Measurements from ENCODE around the gene FUT2. TPM values are rescaled to one million over a fixed set of nuclear protein-coding genes. Genes with fewer than 3 reads are reported as not detected.

FUT2 gene
- total and polyA plus RNA-seq, 2 of the 13 experiments (the other 11 are each of a cell fraction or from before 2014, with no cell fraction given) = 0.07 TPM; not detected in 1

DNA sequence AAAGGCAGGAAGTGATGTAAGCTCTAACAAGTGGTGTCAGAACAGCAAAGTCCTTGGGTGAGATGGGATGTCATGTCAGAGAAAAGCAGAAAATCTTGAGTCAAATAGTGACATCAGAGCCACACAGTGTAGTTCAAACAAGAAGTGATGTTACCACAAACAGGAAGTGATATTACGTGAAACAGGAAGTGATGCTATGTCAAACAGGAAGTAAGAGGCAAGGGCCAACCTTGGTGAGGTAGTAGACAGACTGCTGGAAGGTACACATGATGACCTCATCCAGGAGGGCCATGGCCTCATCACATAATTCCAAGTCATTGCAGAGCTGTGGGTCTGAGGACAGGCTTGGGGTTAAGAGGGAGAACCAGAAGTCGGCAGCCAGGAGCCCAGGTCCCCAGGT lies 30.8 kb downstream of the FUT2 start:
- TF ChIP-seq CREB1 (IDR thresholded peaks at IDR 0.05) (peak; percentile 77), CREB1 (CRISPR knock-in tag; IDR thresholded peaks at IDR 0.05) (peak; percentile 47; the same call in 1 of the 2 replicates), GABPB1 (CRISPR knock-in tag; IDR thresholded peaks at IDR 0.05) (peak; percentile 73), ZNF792 (CRISPR knock-in tag; IDR thresholded peaks at IDR 0.05) (no peak), ZBTB21 (CRISPR knock-in tag; IDR thresholded peaks at IDR 0.05) (peak; percentile 93), GABPA (IDR thresholded peaks at IDR 0.05; ENCODE audit: low read depth, low read length) (peak; percentile 50), GABPA (CRISPR knock-in tag; IDR thresholded peaks at IDR 0.05; ENCODE audit: low read depth) (peak; percentile 80), ATF7 (IDR thresholded peaks at IDR 0.05) (peak; percentile 83), ATF7 (CRISPR knock-in tag; IDR thresholded peaks at IDR 0.05) (no peak)
- TF ChIP-seq, protein P1, sequence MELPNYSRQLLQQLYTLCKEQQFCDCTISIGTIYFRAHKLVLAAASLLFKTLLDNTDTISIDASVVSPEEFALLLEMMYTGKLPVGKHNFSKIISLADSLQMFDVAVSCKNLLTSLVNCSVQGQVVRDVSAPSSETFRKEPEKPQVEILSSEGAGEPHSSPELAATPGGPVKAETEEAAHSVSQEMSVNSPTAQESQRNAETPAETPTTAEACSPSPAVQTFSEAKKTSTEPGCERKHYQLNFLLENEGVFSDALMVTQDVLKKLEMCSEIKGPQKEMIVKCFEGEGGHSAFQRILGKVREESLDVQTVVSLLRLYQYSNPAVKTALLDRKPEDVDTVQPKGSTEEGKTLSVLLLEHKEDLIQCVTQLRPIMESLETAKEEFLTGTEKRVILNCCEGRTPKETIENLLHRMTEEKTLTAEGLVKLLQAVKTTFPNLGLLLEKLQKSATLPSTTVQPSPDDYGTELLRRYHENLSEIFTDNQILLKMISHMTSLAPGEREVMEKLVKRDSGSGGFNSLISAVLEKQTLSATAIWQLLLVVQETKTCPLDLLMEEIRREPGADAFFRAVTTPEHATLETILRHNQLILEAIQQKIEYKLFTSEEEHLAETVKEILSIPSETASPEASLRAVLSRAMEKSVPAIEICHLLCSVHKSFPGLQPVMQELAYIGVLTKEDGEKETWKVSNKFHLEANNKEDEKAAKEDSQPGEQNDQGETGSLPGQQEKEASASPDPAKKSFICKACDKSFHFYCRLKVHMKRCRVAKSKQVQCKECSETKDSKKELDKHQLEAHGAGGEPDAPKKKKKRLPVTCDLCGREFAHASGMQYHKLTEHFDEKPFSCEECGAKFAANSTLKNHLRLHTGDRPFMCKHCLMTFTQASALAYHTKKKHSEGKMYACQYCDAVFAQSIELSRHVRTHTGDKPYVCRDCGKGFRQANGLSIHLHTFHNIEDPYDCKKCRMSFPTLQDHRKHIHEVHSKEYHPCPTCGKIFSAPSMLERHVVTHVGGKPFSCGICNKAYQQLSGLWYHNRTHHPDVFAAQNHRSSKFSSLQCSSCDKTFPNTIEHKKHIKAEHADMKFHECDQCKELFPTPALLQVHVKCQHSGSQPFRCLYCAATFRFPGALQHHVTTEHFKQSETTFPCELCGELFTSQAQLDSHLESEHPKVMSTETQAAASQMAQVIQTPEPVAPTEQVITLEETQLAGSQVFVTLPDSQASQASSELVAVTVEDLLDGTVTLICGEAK (IDR thresholded peaks at IDR 0.05) = peak; percentile 39; the same call in 1 of the 2 replicates
- TF ChIP-seq, protein P1 (CRISPR knock-in tag; IDR thresholded peaks at IDR 0.05) = no peak
- TF ChIP-seq, protein P2, sequence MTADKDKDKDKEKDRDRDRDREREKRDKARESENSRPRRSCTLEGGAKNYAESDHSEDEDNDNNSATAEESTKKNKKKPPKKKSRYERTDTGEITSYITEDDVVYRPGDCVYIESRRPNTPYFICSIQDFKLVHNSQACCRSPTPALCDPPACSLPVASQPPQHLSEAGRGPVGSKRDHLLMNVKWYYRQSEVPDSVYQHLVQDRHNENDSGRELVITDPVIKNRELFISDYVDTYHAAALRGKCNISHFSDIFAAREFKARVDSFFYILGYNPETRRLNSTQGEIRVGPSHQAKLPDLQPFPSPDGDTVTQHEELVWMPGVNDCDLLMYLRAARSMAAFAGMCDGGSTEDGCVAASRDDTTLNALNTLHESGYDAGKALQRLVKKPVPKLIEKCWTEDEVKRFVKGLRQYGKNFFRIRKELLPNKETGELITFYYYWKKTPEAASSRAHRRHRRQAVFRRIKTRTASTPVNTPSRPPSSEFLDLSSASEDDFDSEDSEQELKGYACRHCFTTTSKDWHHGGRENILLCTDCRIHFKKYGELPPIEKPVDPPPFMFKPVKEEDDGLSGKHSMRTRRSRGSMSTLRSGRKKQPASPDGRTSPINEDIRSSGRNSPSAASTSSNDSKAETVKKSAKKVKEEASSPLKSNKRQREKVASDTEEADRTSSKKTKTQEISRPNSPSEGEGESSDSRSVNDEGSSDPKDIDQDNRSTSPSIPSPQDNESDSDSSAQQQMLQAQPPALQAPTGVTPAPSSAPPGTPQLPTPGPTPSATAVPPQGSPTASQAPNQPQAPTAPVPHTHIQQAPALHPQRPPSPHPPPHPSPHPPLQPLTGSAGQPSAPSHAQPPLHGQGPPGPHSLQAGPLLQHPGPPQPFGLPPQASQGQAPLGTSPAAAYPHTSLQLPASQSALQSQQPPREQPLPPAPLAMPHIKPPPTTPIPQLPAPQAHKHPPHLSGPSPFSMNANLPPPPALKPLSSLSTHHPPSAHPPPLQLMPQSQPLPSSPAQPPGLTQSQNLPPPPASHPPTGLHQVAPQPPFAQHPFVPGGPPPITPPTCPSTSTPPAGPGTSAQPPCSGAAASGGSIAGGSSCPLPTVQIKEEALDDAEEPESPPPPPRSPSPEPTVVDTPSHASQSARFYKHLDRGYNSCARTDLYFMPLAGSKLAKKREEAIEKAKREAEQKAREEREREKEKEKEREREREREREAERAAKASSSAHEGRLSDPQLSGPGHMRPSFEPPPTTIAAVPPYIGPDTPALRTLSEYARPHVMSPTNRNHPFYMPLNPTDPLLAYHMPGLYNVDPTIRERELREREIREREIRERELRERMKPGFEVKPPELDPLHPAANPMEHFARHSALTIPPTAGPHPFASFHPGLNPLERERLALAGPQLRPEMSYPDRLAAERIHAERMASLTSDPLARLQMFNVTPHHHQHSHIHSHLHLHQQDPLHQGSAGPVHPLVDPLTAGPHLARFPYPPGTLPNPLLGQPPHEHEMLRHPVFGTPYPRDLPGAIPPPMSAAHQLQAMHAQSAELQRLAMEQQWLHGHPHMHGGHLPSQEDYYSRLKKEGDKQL (CRISPR knock-in tag; IDR thresholded peaks at IDR 0.05; ENCODE audit: low read depth) = no peak
- no peak overlapping the region for H3K9ac ChIP-seq (ENCODE audit: insufficient read depth, low read depth, low read length)
- ChIA-PET CTCF (ENCODE audit: low intra/inter-chr PET ratio, low total read pairs) (no interaction called here), POLR2A (interaction anchor here (1.6 kb wide), 1 partner anchor 12 kb away, joined by 6 read pairs; no protein-coding TSS in a partner anchor)
- DNase-seq (ENCODE audit: low spot score) = no peak
- no peak overlapping the region for H2AFZ ChIP-seq (ENCODE audit: low read length)
- peaks cover 15% of the 10 kb centered on the region for H3K4me1 ChIP-seq (ENCODE audit: insufficient read depth, low read length)
- H4K20me1 ChIP-seq (ENCODE audit: insufficient read depth, low read length) = no peaks in the 10 kb centered on the region
- no peak overlapping the region for H3K4me3 ChIP-seq (replicated peaks in 1 of 3; ENCODE audit: insufficient read depth in 1 of 3, low read depth in 2 of 3, low read length in 3 of 3)
- H3K27me3 ChIP-seq (ENCODE audit: control insufficient read depth in 1 of 2, insufficient read depth in 2 of 2, low read length in 2 of 2) = no peaks in the 10 kb centered on the region
- H3K9me3 ChIP-seq (ENCODE audit: low read length) = no peaks in the 10 kb centered on the region
- H3K27ac ChIP-seq (ENCODE audit: extremely low read length, insufficient read depth, low read length) = no peak overlapping the region
- intact Hi-C loops (cut with micrococcal nuclease; ENCODE audit: unreplicated experiment) (no loop called here), in situ Hi-C loops (cut with HindIII; ENCODE audit: extremely low pct_ligation_motif_present, low pct_unique_long_range_greater_than_20kb) (no loop called here)
- WGBS (ENCODE audit: low lambda C conversion rate) = 100% methylated on average over 1 of the region's 2 CpGs
- no peak for FAIRE-seq
- H3K4me2 ChIP-seq (ENCODE audit: low read depth, low read length) = no peak overlapping the region
- H3K36me3 ChIP-seq (replicated peaks in 1 of 2; ENCODE audit: control insufficient read depth in 1 of 2, insufficient read depth in 2 of 2, low read length in 2 of 2) = no peaks in the 10 kb centered on the region
- no TSS peak for BruUV-seq (replicated peaks)
- no peaks in the 10 kb centered on the region for H3K79me2 ChIP-seq (ENCODE audit: insufficient read depth, low read length)
- ATAC-seq = no peak
